Smooth muscle cell (in vitro differentiated cells): ENCODE results near the gene ATRIP. TPM values are rescaled to one million over a fixed set of nuclear protein-coding genes. Genes with fewer than 3 reads are reported as not detected.
A peak's percentile ranks its signal among the peaks of the same experiment; 100 is the strongest.

Experiments used
- DNase-seq: peaks from one replicate; lab custom pipeline; 2025; ENCODE audit not compliant: unreplicated experiment; lab: John Stamatoyannopoulos, UW
- H2AFZ ChIP-seq: fragments of 200-600 bp; sonication (generic); 2 replicates; pipeline ENCODE4 v1.6.0; 2016; ENCODE audit warnings: antibody characterized with exemption, low read depth, mild to moderate bottlenecking
- H3F3A ChIP-seq: fragments of 200-600 bp; sonication (generic); 2 replicates; pipeline ENCODE4 v1.6.0; 2017; ENCODE audit warnings: antibody characterized with exemption, low read depth
- H3K27ac ChIP-seq: fragments of 200-600 bp; sonication (generic); 2 replicates; pipeline ENCODE4 v1.5.1; 2016; ENCODE audit warnings: low read depth, mild to moderate bottlenecking
- H3K27me3 ChIP-seq: fragments of 200-600 bp; sonication (generic); 2 replicates; pipeline ENCODE4 v1.6.1; 2016; ENCODE audit warnings: low read depth, mild to moderate bottlenecking
- H3K36me3 ChIP-seq: fragments of 200-600 bp; sonication (generic); 2 replicates; pipeline ENCODE4 v1.5.1; 2016; ENCODE audit warnings: low read depth
- H3K4me1 ChIP-seq: fragments of 200-600 bp; sonication (generic); 2 replicates; pipeline ENCODE4 v1.5.1; 2016; ENCODE audit warnings: low read depth
- H3K4me2 ChIP-seq: fragments of 200-600 bp; sonication (generic); 2 replicates; pipeline ENCODE4 v1.6.0; 2016; ENCODE audit warnings: mild to moderate bottlenecking
- H3K4me3 ChIP-seq: fragments of 200-600 bp; sonication (generic); 2 replicates; pipeline ENCODE4 v1.5.1; 2016; ENCODE audit warnings: mild to moderate bottlenecking
- H3K79me2 ChIP-seq: fragments of 200-600 bp; sonication (generic); 2 replicates; pipeline ENCODE4 v1.6.0; 2016; ENCODE audit warnings: low read depth, mild to moderate bottlenecking
- H3K9ac ChIP-seq: fragments of 200-600 bp; sonication (generic); 2 replicates; pipeline ENCODE4 v1.6.0; 2016; ENCODE audit warnings: low read depth
- H3K9me3 ChIP-seq: fragments of 200-600 bp; sonication (generic); replicated peaks from 2 replicates; pipeline ENCODE4 v1.5.1; 2016; ENCODE audit warnings: low read depth
- H4K20me1 ChIP-seq: fragments of 200-600 bp; sonication (generic); 2 replicates; pipeline ENCODE4 v1.6.0; 2016; ENCODE audit warnings: low read depth
- CTCF ChIP-seq: fragments of 200-600 bp; sonication (generic); IDR thresholded peaks from 2 replicates; pipeline ENCODE4 v1.5.1; 2017; ENCODE audit warnings: borderline replicate concordance, mild to moderate bottlenecking, antibody characterized with exemption; ENCODE audit not compliant: insufficient read depth, poor library complexity, severe bottlenecking
- WGBS: methylation state at CpG from one replicate; pipeline ENCODE4 v1.1.7; 2016; ENCODE audit warnings: low lambda C conversion rate; 5-methylcytosine and 5-hydroxymethylcytosine counted together
- polyA plus RNA-seq: library from polyadenylated mRNA; unstranded; fragments of >200 nt; fragmentation: Nextera tagmentation; extraction: Ambion mirVana; gene quantifications from 2 replicates; pipeline ENCODE4 v1.2.1, GENCODE V29; 2016
- total RNA-seq: library from RNA; depleted of rRNA; stranded (reverse); fragments of >200 nt; gene quantifications from 2 replicates; pipeline ENCODE4 v1.2.3, GENCODE V29; 2014

ATRIP gene
- total and polyA plus RNA-seq, 2 experiments from 2014 or later, result 4.0 to 7.3 TPM

- H3K9me3 ChIP-seq, result no peaks in the 10 kb centered on the region
- peaks cover 15% of the 10 kb centered on the region for H3K4me1 ChIP-seq
- no peak overlapping the region for H3K27ac ChIP-seq
Measured at GRCh38 chr3:48430708-48431101, 15.8 kb upstream of the ATRIP start.

GRCh38 chr3:48431224-48432029 lies 15.1 kb upstream of the ATRIP start:
- H3F3A ChIP-seq, result peaks cover 5% of the 10 kb centered on the region
- H3K4me2 ChIP-seq, result no peak overlapping the region
- peak overlapping the region; percentile 74 for H3K27ac ChIP-seq
- H4K20me1 ChIP-seq, result peaks cover 18% of the 10 kb centered on the region
- H3K79me2 ChIP-seq, result peaks cover 21% of the 10 kb centered on the region
- H3K36me3 ChIP-seq, result no peaks in the 10 kb centered on the region
- H3K27me3 ChIP-seq, result no peaks in the 10 kb centered on the region
- peaks cover 11% of the 10 kb centered on the region for H3K4me1 ChIP-seq
- H3K4me3 ChIP-seq, result no peak overlapping the region
- WGBS, result 92% methylated on average over 8 of the region's 8 CpGs
- H2AFZ ChIP-seq, result no peak overlapping the region
- no peak for TF ChIP-seq CTCF
- no peaks in the 10 kb centered on the region for H3K9me3 ChIP-seq
- DNase-seq, result no peak
- no peak overlapping the region for H3K9ac ChIP-seq

More at GRCh38 chr3:48430708-48431101, 15.8 kb upstream of the ATRIP start:
- TF ChIP-seq CTCF, result no peak
- 100% methylated on average over 1 of the region's 1 CpG for WGBS
- Histone ChIP-seq H3K4me2 (no peak overlapping the region), H3F3A (peaks cover 5% of the 10 kb centered on the region), H3K36me3 (no peaks in the 10 kb centered on the region), H3K4me3 (no peak overlapping the region), H3K79me2 (peaks cover 22% of the 10 kb centered on the region), H3K27me3 (no peaks in the 10 kb centered on the region), H2AFZ (no peak overlapping the region), H4K20me1 (peaks cover 25% of the 10 kb centered on the region), H3K9ac (no peak overlapping the region)
- DNase-seq, result no peak

GRCh38 chr3:48432411-48433371 lies 13.8 kb upstream of the ATRIP start:
- Histone ChIP-seq H3K36me3 (no peaks in the 10 kb centered on the region), H3K27ac (peak overlapping the region; percentile 74), H3K4me3 (no peak overlapping the region), H3K27me3 (no peaks in the 10 kb centered on the region), H3K79me2 (peaks cover 9% of the 10 kb centered on the region), H3K9ac (peak overlapping the region; percentile 10), H4K20me1 (peaks cover 6% of the 10 kb centered on the region), H3K4me2 (no peak overlapping the region), H2AFZ (no peak overlapping the region), H3K9me3 (no peaks in the 10 kb centered on the region), H3F3A (peaks cover 5% of the 10 kb centered on the region), H3K4me1 (peaks cover 6% of the 10 kb centered on the region)
- 75% methylated on average over 16 of the region's 16 CpGs for WGBS
- DNase-seq, result no peak
- TF ChIP-seq CTCF, result peak; percentile 11
